ENCODE measurements around the gene DLST.

GRCh38 chr14:74952180-74952665, 70.5 kb downstream of the DLST start:
- no peak for TF ChIP-seq POLR2A (IDR thresholded peaks at IDR 0.05)
- TF ChIP-seq CTCF (IDR thresholded peaks at IDR 0.05 in 4 of 5, conservative IDR thresholded peaks at IDR 0.05 in 1 of 5), result no peak

Measured in gastrocnemius medialis (tissue), 4 donors.